ENCODE data around the gene KLHL3. TPM values are rescaled to one million over a fixed set of nuclear protein-coding genes. Genes with fewer than 3 reads are reported as not detected.

Gene KLHL3
- polyA plus RNA-seq, 1 of the 3 experiments (the other 2 are of a cell fraction), result 3.8 TPM

DNA sequence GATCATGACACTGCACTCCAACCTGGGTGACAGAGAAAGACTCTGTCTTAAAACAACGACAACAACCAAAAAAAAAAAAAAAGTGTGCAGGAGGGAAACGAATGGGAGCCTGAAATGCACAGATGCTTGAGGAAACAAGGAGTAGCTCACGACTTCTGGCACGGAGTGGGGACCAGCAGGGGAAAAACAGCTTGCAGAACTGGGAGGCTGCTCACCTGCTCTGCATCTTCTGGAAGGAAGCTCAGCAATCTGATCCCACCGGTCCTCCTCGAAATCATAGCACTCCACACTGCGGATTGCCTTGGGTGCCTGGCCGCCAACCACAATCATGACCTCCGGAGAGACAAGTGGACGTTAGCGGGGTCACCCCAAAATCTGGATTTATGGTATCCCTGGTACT lies 96.2 kb downstream of the KLHL3 start:
- Histone ChIP-seq H3K4me3 (ENCODE audit: low read depth in 2 of 2, low read length in 1 of 2) (no peak overlapping the region), H3K36me3 (replicated peaks in 1 of 2; ENCODE audit: control insufficient read depth in 1 of 2, insufficient read depth in 2 of 2, low read length in 1 of 2) (no peaks in the 10 kb centered on the region), H3K9me3 (0 out of 2 replicates have a peak, but pooled peaks cover 3% of the 10 kb centered on the region), H3K27me3 (ENCODE audit: insufficient read depth) (no peaks in the 10 kb centered on the region), H3K9me2 (no peaks in the 10 kb centered on the region), H2AFZ (ENCODE audit: low read depth) (no peak overlapping the region), H3F3A (replicated peaks; ENCODE audit: insufficient read depth) (no peaks in the 10 kb centered on the region), H3K4me1 (ENCODE audit: control insufficient read depth in 1 of 2, insufficient read depth in 2 of 2, low read depth in 1 of 2, low read length in 1 of 2) (no peaks in the 10 kb centered on the region), H3K9ac (no peak overlapping the region), H3K27ac (ENCODE audit: low read depth in 2 of 2, low read length in 1 of 2) (no peak overlapping the region), H3K4me2 (no peak overlapping the region), H4K20me1 (ENCODE audit: insufficient read depth) (no peaks in the 10 kb centered on the region), H3K79me2 (ENCODE audit: insufficient read depth) (no peaks in the 10 kb centered on the region)
- WGBS (ENCODE audit: low lambda C conversion rate), result 64% methylated on average over 9 of the region's 11 CpGs
- CTCF ChIA-PET, result interaction anchor here (0.8 to 6.5 kb wide), 5 partner anchors 10 to 372 kb away, joined by 3 to 59 read pairs (median 8); no protein-coding TSS in a partner anchor
- POLR2A ChIA-PET, result no interaction called here
- TF ChIP-seq FOXJ3 (CRISPR knock-in tag; IDR thresholded peaks at IDR 0.05) (no peak), CHD2 (IDR thresholded peaks at IDR 0.05; ENCODE audit: low read length, partially characterized antibody) (no peak), FOXM1 (IDR thresholded peaks at IDR 0.05; ENCODE audit: low read depth) (no peak), JUND (IDR thresholded peaks at IDR 0.05) (no peak), RXRA (IDR thresholded peaks at IDR 0.05; ENCODE audit: borderline replicate concordance, low read depth) (no peak), POLR2AphosphoS5 (IDR thresholded peaks at IDR 0.05; ENCODE audit: low read depth, low read length) (no peak), TEAD4 (IDR thresholded peaks at IDR 0.05; ENCODE audit: borderline replicate concordance, insufficient read depth) (no peak), RAD21 (IDR thresholded peaks at IDR 0.05; ENCODE audit: low read length) (no peak)
- TF ChIP-seq, protein P1, sequence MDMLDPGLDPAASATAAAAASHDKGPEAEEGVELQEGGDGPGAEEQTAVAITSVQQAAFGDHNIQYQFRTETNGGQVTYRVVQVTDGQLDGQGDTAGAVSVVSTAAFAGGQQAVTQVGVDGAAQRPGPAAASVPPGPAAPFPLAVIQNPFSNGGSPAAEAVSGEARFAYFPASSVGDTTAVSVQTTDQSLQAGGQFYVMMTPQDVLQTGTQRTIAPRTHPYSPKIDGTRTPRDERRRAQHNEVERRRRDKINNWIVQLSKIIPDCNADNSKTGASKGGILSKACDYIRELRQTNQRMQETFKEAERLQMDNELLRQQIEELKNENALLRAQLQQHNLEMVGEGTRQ (IDR thresholded peaks at IDR 0.05; ENCODE audit: borderline replicate concordance, low read depth, low read length), result no peak
- TF ChIP-seq, protein P2, sequence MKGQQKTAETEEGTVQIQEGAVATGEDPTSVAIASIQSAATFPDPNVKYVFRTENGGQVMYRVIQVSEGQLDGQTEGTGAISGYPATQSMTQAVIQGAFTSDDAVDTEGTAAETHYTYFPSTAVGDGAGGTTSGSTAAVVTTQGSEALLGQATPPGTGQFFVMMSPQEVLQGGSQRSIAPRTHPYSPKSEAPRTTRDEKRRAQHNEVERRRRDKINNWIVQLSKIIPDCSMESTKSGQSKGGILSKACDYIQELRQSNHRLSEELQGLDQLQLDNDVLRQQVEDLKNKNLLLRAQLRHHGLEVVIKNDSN (IDR thresholded peaks at IDR 0.05; ENCODE audit: borderline replicate concordance, low read depth), result no peak
- TF ChIP-seq, protein P3, sequence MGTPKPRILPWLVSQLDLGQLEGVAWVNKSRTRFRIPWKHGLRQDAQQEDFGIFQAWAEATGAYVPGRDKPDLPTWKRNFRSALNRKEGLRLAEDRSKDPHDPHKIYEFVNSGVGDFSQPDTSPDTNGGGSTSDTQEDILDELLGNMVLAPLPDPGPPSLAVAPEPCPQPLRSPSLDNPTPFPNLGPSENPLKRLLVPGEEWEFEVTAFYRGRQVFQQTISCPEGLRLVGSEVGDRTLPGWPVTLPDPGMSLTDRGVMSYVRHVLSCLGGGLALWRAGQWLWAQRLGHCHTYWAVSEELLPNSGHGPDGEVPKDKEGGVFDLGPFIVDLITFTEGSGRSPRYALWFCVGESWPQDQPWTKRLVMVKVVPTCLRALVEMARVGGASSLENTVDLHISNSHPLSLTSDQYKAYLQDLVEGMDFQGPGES (IDR thresholded peaks at IDR 0.05; ENCODE audit: low read depth, low read length), result no peak
- DNase-seq, result no peak

DNA sequence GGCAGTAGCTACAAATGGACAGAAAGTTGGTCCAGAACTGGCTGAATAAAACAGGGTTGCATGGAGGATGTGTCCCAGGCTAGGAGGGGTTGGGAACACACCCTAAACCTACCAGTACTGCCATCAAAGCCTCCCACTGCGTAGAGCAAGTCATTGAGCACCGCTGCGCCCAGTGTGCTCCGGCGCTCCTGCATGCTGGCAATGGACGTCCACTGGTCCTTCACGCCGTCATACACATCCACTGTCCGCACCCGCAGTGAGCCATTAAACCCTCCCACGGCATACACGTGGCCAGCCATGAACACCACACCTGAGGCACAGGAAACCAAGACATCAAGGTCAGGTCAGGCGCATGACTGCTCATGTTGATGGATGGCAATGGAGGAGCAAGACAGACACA lies 97.0 kb downstream of the KLHL3 start:
- 84% methylated on average over 8 of the region's 13 CpGs for WGBS (ENCODE audit: low lambda C conversion rate)
- H3K9me2 ChIP-seq, result no peaks in the 10 kb centered on the region
- H3K4me3 ChIP-seq (ENCODE audit: low read depth in 2 of 2, low read length in 1 of 2), result no peak overlapping the region
- H3K27me3 ChIP-seq (ENCODE audit: insufficient read depth), result no peaks in the 10 kb centered on the region
- H2AFZ ChIP-seq (ENCODE audit: low read depth), result no peak overlapping the region
- TF ChIP-seq GABPA (IDR thresholded peaks at IDR 0.05; ENCODE audit: low read depth) (no peak), FOXJ3 (CRISPR knock-in tag; IDR thresholded peaks at IDR 0.05) (no peak), EZH2phosphoT487 (IDR thresholded peaks at IDR 0.05; ENCODE audit: borderline replicate concordance, low read depth) (no peak), EP300 (IDR thresholded peaks at IDR 0.05; ENCODE audit: borderline replicate concordance in 1 of 2, low read depth in 1 of 2, low read length in 1 of 2) (no peak), NFIC (IDR thresholded peaks at IDR 0.05; ENCODE audit: borderline replicate concordance) (no peak), JUND (IDR thresholded peaks at IDR 0.05) (no peak), SIN3A (IDR thresholded peaks at IDR 0.05; ENCODE audit: borderline replicate concordance, low read depth, low read length) (no peak), GATA2 (CRISPR knock-in tag; IDR thresholded peaks at IDR 0.05) (no peak), TEAD4 (IDR thresholded peaks at IDR 0.05; ENCODE audit: borderline replicate concordance, insufficient read depth) (no peak), MEF2A (IDR thresholded peaks at IDR 0.05; ENCODE audit: borderline replicate concordance, low read depth) (no peak), FOSL2 (IDR thresholded peaks at IDR 0.05; ENCODE audit: borderline replicate concordance, low read depth) (no peak), RFX5 (IDR thresholded peaks at IDR 0.05; ENCODE audit: low read length) (no peak), RXRA (IDR thresholded peaks at IDR 0.05; ENCODE audit: borderline replicate concordance, low read depth) (no peak)
- TF ChIP-seq, protein P4, sequence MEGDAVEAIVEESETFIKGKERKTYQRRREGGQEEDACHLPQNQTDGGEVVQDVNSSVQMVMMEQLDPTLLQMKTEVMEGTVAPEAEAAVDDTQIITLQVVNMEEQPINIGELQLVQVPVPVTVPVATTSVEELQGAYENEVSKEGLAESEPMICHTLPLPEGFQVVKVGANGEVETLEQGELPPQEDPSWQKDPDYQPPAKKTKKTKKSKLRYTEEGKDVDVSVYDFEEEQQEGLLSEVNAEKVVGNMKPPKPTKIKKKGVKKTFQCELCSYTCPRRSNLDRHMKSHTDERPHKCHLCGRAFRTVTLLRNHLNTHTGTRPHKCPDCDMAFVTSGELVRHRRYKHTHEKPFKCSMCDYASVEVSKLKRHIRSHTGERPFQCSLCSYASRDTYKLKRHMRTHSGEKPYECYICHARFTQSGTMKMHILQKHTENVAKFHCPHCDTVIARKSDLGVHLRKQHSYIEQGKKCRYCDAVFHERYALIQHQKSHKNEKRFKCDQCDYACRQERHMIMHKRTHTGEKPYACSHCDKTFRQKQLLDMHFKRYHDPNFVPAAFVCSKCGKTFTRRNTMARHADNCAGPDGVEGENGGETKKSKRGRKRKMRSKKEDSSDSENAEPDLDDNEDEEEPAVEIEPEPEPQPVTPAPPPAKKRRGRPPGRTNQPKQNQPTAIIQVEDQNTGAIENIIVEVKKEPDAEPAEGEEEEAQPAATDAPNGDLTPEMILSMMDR (IDR thresholded peaks at IDR 0.05), result no peak
- TF ChIP-seq, protein P5, sequence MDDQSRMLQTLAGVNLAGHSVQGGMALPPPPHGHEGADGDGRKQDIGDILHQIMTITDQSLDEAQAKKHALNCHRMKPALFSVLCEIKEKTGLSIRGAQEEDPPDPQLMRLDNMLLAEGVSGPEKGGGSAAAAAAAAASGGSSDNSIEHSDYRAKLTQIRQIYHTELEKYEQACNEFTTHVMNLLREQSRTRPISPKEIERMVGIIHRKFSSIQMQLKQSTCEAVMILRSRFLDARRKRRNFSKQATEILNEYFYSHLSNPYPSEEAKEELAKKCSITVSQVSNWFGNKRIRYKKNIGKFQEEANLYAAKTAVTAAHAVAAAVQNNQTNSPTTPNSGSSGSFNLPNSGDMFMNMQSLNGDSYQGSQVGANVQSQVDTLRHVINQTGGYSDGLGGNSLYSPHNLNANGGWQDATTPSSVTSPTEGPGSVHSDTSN (IDR thresholded peaks at IDR 0.05), result no peak
- H3K4me1 ChIP-seq (ENCODE audit: control insufficient read depth in 1 of 2, insufficient read depth in 2 of 2, low read depth in 1 of 2, low read length in 1 of 2), result no peaks in the 10 kb centered on the region
- H3F3A ChIP-seq (replicated peaks; ENCODE audit: insufficient read depth), result no peaks in the 10 kb centered on the region
- H3K4me2 ChIP-seq, result no peak overlapping the region
- H3K79me2 ChIP-seq (ENCODE audit: insufficient read depth), result no peaks in the 10 kb centered on the region
- no peak overlapping the region for H3K9ac ChIP-seq
- H4K20me1 ChIP-seq (ENCODE audit: insufficient read depth), result no peaks in the 10 kb centered on the region
- no peak for DNase-seq
- no peak overlapping the region for H3K27ac ChIP-seq (ENCODE audit: low read depth in 2 of 2, low read length in 1 of 2)
- H3K36me3 ChIP-seq (replicated peaks in 1 of 2; ENCODE audit: control insufficient read depth in 1 of 2, insufficient read depth in 2 of 2, low read length in 1 of 2), result no peaks in the 10 kb centered on the region
- H3K9me3 ChIP-seq, result no peaks in the 10 kb centered on the region
- POLR2A ChIA-PET, result no interaction called here
- CTCF ChIA-PET, result interaction anchor here (1.7 to 6.5 kb wide), 3 partner anchors 9 to 104 kb away, joined by 8 to 59 read pairs (median 8); no protein-coding TSS in a partner anchor
